ENCODE data around the gene RAB3GAP1. TPM values are rescaled to one million over a fixed set of nuclear protein-coding genes. Genes with fewer than 3 reads are reported as not detected.
"Not testable (repeated sequence)": the region's sequence is repeated elsewhere in the genome, so short reads cannot be mapped to it uniquely, and the experiment has no call there.

RAB3GAP1 gene
- total RNA-seq, 2 donors from 2014 or later = 28.5 to 29.6 TPM

- Histone ChIP-seq H3K4me1 (ENCODE audit: control insufficient read depth, insufficient read depth, low read length) (peaks cover 4% of the 10 kb centered on the region), H3K36me3 (ENCODE audit: control insufficient read depth, insufficient read depth, low read length) (peaks cover 63% of the 10 kb centered on the region), H3K27me3 (ENCODE audit: control insufficient read depth, insufficient read depth, low read length, poor library complexity, severe bottlenecking) (no peaks in the 10 kb centered on the region), H3K9ac (ENCODE audit: extremely low read depth, low read length, poor library complexity, severe bottlenecking) (no peak overlapping the region), H3K27ac (ENCODE audit: low read depth, low read length) (no peak overlapping the region), H3K4me3 (ENCODE audit: low read length) (no peak overlapping the region), H3K9me3 (ENCODE audit: control insufficient read depth, low read length) (peaks cover 19% of the 10 kb centered on the region)
- Mint-ChIP-seq H3K9me3 (peaks cover 6% of the 10 kb centered on the region), H3K27me3 (ENCODE audit: insufficient read depth) (no peaks in the 10 kb centered on the region), H3K4me3 (no peak overlapping the region), H3K36me3 (ENCODE audit: low read depth) (peaks cover 37% of the 10 kb centered on the region), H3K27ac (no peak overlapping the region), H3K4me1 (peaks cover 6% of the 10 kb centered on the region)
- TF ChIP-seq CTCF (conservative IDR thresholded peaks at IDR 0.05) = no peak
- WGBS, 2 experiments (ENCODE audit: insufficient coverage in 1 of 2, insufficient read length in 1 of 2) = 100% methylated on average over 2 of the region's 2 CpGs; no CpG with 5 or more reads in 1 of the 2 experiments
- DNase-seq = no peak
Observed at GRCh38 chr2:135097532-135098231, 45.6 kb downstream of the RAB3GAP1 start.

- WGBS, 2 experiments (ENCODE audit: insufficient coverage in 1 of 2, insufficient read length in 1 of 2) = 92 to 100% methylated on average over 4 to 5 of the region's 5 CpGs
- Histone ChIP-seq H3K4me1 (ENCODE audit: control insufficient read depth, insufficient read depth, low read length) (no peaks in the 10 kb centered on the region), H3K4me3 (ENCODE audit: low read length) (no peak overlapping the region), H3K27ac (ENCODE audit: low read depth, low read length) (no peak overlapping the region), H3K36me3 (ENCODE audit: control insufficient read depth, insufficient read depth, low read length) (peaks cover 63% of the 10 kb centered on the region), H3K9ac (ENCODE audit: extremely low read depth, low read length, poor library complexity, severe bottlenecking) (no peak overlapping the region), H3K27me3 (ENCODE audit: control insufficient read depth, insufficient read depth, low read length, poor library complexity, severe bottlenecking) (no peaks in the 10 kb centered on the region), H3K9me3 (ENCODE audit: control insufficient read depth, low read length) (peaks cover 38% of the 10 kb centered on the region)
- Mint-ChIP-seq H3K4me3 (no peak overlapping the region), H3K36me3 (ENCODE audit: low read depth) (peaks cover 47% of the 10 kb centered on the region), H3K27ac (no peak overlapping the region), H3K9me3 (peaks cover 23% of the 10 kb centered on the region), H3K27me3 (ENCODE audit: insufficient read depth) (no peaks in the 10 kb centered on the region), H3K4me1 (no peaks in the 10 kb centered on the region)
- no peak for DNase-seq
- no peak for TF ChIP-seq CTCF (conservative IDR thresholded peaks at IDR 0.05)
Observed at GRCh38 chr2:135099802-135100483, 47.9 kb downstream of the RAB3GAP1 start.

GRCh38 chr2:135103843-135104242 is 51.8 kb downstream of the RAB3GAP1 start:
- no peaks in the 10 kb centered on the region for H3K27me3 Mint-ChIP-seq (ENCODE audit: insufficient read depth)
- H3K36me3 ChIP-seq (ENCODE audit: control insufficient read depth, insufficient read depth, low read length) = peaks cover 51% of the 10 kb centered on the region
- no peak overlapping the region for H3K4me3 Mint-ChIP-seq
- no peaks in the 10 kb centered on the region for H3K4me1 ChIP-seq (ENCODE audit: control insufficient read depth, insufficient read depth, low read length)
- WGBS, 2 experiments (ENCODE audit: insufficient coverage in 1 of 2, insufficient read length in 1 of 2) = 83% methylated on average over 1 of the region's 1 CpG; no CpG with 5 or more reads in 1 of the 2 experiments
- no peak overlapping the region for H3K9ac ChIP-seq (ENCODE audit: extremely low read depth, low read length, poor library complexity, severe bottlenecking)
- peaks cover 51% of the 10 kb centered on the region for H3K9me3 ChIP-seq (ENCODE audit: control insufficient read depth, low read length)
- peaks cover 54% of the 10 kb centered on the region for H3K36me3 Mint-ChIP-seq (ENCODE audit: low read depth)
- peaks cover 46% of the 10 kb centered on the region for H3K9me3 Mint-ChIP-seq
- no peak for DNase-seq
- no peak for TF ChIP-seq CTCF (conservative IDR thresholded peaks at IDR 0.05)
- no peak overlapping the region for H3K27ac Mint-ChIP-seq
- H3K4me3 ChIP-seq (ENCODE audit: low read length) = peak overlapping the region; percentile 68
- no peak overlapping the region for H3K27ac ChIP-seq (ENCODE audit: low read depth, low read length)
- H3K4me1 Mint-ChIP-seq = no peaks in the 10 kb centered on the region
- no peaks in the 10 kb centered on the region for H3K27me3 ChIP-seq (ENCODE audit: control insufficient read depth, insufficient read depth, low read length, poor library complexity, severe bottlenecking)

- not testable (repeated sequence) for H3K27ac Mint-ChIP-seq; H3K4me3 ChIP-seq (ENCODE audit: low read length); H3K9ac ChIP-seq (ENCODE audit: extremely low read depth, low read length, poor library complexity, severe bottlenecking); H3K4me1 Mint-ChIP-seq; DNase-seq; H3K27me3 ChIP-seq (ENCODE audit: control insufficient read depth, insufficient read depth, low read length, poor library complexity, severe bottlenecking); H3K27ac ChIP-seq (ENCODE audit: low read depth, low read length); H3K4me3 Mint-ChIP-seq; H3K4me1 ChIP-seq (ENCODE audit: control insufficient read depth, insufficient read depth, low read length); H3K27me3 Mint-ChIP-seq (ENCODE audit: insufficient read depth)
- Histone ChIP-seq H3K36me3 (ENCODE audit: control insufficient read depth, insufficient read depth, low read length) (peaks cover 52% of the 10 kb centered on the region), H3K9me3 (ENCODE audit: control insufficient read depth, low read length) (peaks cover 59% of the 10 kb centered on the region)
- Mint-ChIP-seq H3K36me3 (ENCODE audit: low read depth) (peaks cover 60% of the 10 kb centered on the region), H3K9me3 (peaks cover 55% of the 10 kb centered on the region)
- 94 to 97% methylated on average over 8 to 49 of the region's 56 CpGs for WGBS, 2 experiments (ENCODE audit: insufficient coverage in 1 of 2, insufficient read length in 1 of 2)
Observed at GRCh38 chr2:135105513-135106316, 53.6 kb downstream of the RAB3GAP1 start.

Measured in endodermal cell (in vitro differentiated cells).